HCT116 (cell line): ENCODE measurements around the gene LAIR1. TPM values are rescaled to one million over a fixed set of nuclear protein-coding genes. Genes with fewer than 3 reads are reported as not detected.

Experiments used
- ATAC-seq: fragments of 200-7000 bp; cut with Tn5 transposase; 2 replicates; pipeline ENCODE4 v1.9.1; 2020; ENCODE audit warnings: mild to moderate bottlenecking, moderate library complexity
- BruUV-seq: library from RNA; stranded (reverse); fragments of 400-500 nt; replicated peaks from 2 replicates; lab custom pipeline; 2021; lab: Mats Ljungman, UMichigan
- CTCF ChIA-PET: fragments of 300-600 bp; sonication (Branson Sonifier 250); formaldehyde crosslinking; loops from one replicate; lab custom pipeline; 2021; ENCODE audit warnings: antibody characterized with exemption; lab: Charles Lee
- POLR2A ChIA-PET: fragments of 300-600, 350-600 bp; sonication (Branson Sonifier 250); formaldehyde crosslinking; loops from one replicate; lab custom pipeline; 2021; ENCODE audit warnings: antibody characterized with exemption; lab: Charles Lee
- RAD21 ChIA-PET, 2 experiments: fragments of 300-600 bp; sonication (Branson Sonifier 250); formaldehyde crosslinking; loops; one replicate each; lab custom pipeline; 2023; ENCODE audit warnings: low total read pairs in 2 of 2; ENCODE audit not compliant: uncharacterized antibody in 2 of 2, unreplicated experiment in 2 of 2, low non-redundant PET in 1 of 2; lab: Charles Lee
- DNase-seq: peaks from one replicate; pipeline ENCODE4 v3.0.0-alpha.2; 2010; ENCODE audit warnings: low read depth, low spot score
- H2AFZ ChIP-seq: fragments of 200-600 bp; shearing (Covaris generic), sonication (generic); 2 replicates; pipeline ENCODE4 v1.6.1; 2017; ENCODE audit warnings: low read depth, mixed run types, mixed read lengths, antibody characterized with exemption, low read length; ENCODE audit not compliant: poor library complexity, severe bottlenecking
- H3K27ac ChIP-seq: 2 replicates; pipeline ENCODE4 v1.5.1; 2012; ENCODE audit warnings: low read depth, low read length
- H3K27me3 ChIP-seq: fragments of 200-600 bp; sonication (generic); 2 replicates; pipeline ENCODE4 v1.6.1; 2016; ENCODE audit warnings: mixed run types, low read length, mixed read lengths; ENCODE audit not compliant: insufficient read depth
- H3K36me3 ChIP-seq, 2 experiments: fragments of 200-500 bp in 1 of 2; fragments of 200-600 bp in 1 of 2; sonication (Bioruptor generic) in 1 of 2; sonication (generic) in 1 of 2; 2 replicates each; pipeline versions ENCODE4 v1.5.1 to v1.6.1; 2014 to 2016; ENCODE audit warnings: low read length in 2 of 2, inconsistent platforms in 1 of 2, mixed read lengths in 1 of 2, mixed run types in 1 of 2; ENCODE audit not compliant: insufficient read depth in 2 of 2, control insufficient read depth in 1 of 2
- H3K4me1 ChIP-seq, 2 experiments: fragments of 200-600 bp in 1 of 2; sonication (generic) in 1 of 2; 2 replicates each; pipeline versions ENCODE4 v1.5.1 to v1.6.1; 2012 to 2017; ENCODE audit warnings: low read length in 2 of 2, inconsistent platforms in 1 of 2, mild to moderate bottlenecking in 1 of 2, mixed read lengths in 1 of 2, mixed run types in 1 of 2, moderate library complexity in 1 of 2; ENCODE audit not compliant: insufficient read depth in 2 of 2, control insufficient read depth in 1 of 2
- H3K4me2 ChIP-seq: fragments of 200-600 bp; sonication (generic); 2 replicates; pipeline ENCODE4 v1.6.1; 2017; ENCODE audit warnings: mixed run types, low read length, mixed read lengths
- H3K4me3 ChIP-seq, 2 experiments: fragments of 200-600 bp in 1 of 2; sonication (generic) in 1 of 2; replicated peaks in 1 of 2; 2 replicates each; pipeline ENCODE4 v1.5.1; 2011 to 2016; ENCODE audit warnings: low read length in 2 of 2, control low read depth in 1 of 2, low read depth in 1 of 2, mild to moderate bottlenecking in 1 of 2, mixed read lengths in 1 of 2, mixed run types in 1 of 2
- H3K79me2 ChIP-seq: fragments of 200-600 bp; sonication (generic); 2 replicates; pipeline ENCODE4 v1.6.1; 2017; ENCODE audit warnings: mild to moderate bottlenecking, mixed run types, low read length, moderate library complexity, mixed read lengths; ENCODE audit not compliant: insufficient read depth
- H3K9ac ChIP-seq: fragments of 200-600 bp; sonication (generic); 2 replicates; pipeline ENCODE4 v1.6.1; 2016; ENCODE audit warnings: low read length, mixed read lengths
- H3K9me2 ChIP-seq: fragments of 200-600 bp; sonication (generic), shearing (Covaris generic); 2 replicates; pipeline ENCODE4 v1.6.1; 2017; ENCODE audit warnings: mixed run types, mild to moderate bottlenecking, moderate library complexity; ENCODE audit not compliant: insufficient read depth
- H3K9me3 ChIP-seq, 2 experiments: fragments of 200-500 bp in 1 of 2; fragments of 200-600 bp in 1 of 2; sonication (Bioruptor generic) in 1 of 2; sonication (generic) in 1 of 2; 2 replicates each; pipeline ENCODE4 v1.6.1; 2014 to 2017; ENCODE audit warnings: low read length in 2 of 2, mixed read lengths in 2 of 2, inconsistent platforms in 1 of 2, low read depth in 1 of 2, mild to moderate bottlenecking in 1 of 2, mixed run types in 1 of 2, moderate library complexity in 1 of 2; ENCODE audit not compliant: control insufficient read depth in 1 of 2, insufficient read depth in 1 of 2
- H4K20me1 ChIP-seq: fragments of 200-600 bp; sonication (generic), shearing (Covaris generic); 2 replicates; pipeline ENCODE4 v1.6.1; 2017; ENCODE audit warnings: mixed run types, mild to moderate bottlenecking, moderate library complexity; ENCODE audit not compliant: insufficient read depth
- ATF3 ChIP-seq: IDR thresholded peaks from 2 replicates; pipeline ENCODE4 v1.6.1; 2012
- EZH2 ChIP-seq: fragments of 200-600 bp; sonication (generic); IDR thresholded peaks from 2 replicates; pipeline ENCODE4 v1.6.1; 2017; ENCODE audit warnings: antibody characterized with exemption, mixed run types
- FOSL1 ChIP-seq: IDR thresholded peaks from 2 replicates; pipeline ENCODE4 v1.6.1; 2012; ENCODE audit warnings: low read depth
- RAD21 ChIP-seq: IDR thresholded peaks from 2 replicates; pipeline ENCODE4 v1.6.1; 2012; ENCODE audit warnings: low read depth, mild to moderate bottlenecking
- SP1 ChIP-seq: IDR thresholded peaks from 2 replicates; pipeline ENCODE4 v1.6.1; 2012; ENCODE audit warnings: low read depth
- SRF ChIP-seq: IDR thresholded peaks from 2 replicates; pipeline ENCODE4 v1.6.1; 2012; ENCODE audit warnings: low read depth
- YY1 ChIP-seq: IDR thresholded peaks from 2 replicates; pipeline ENCODE4 v1.6.1; 2011; ENCODE audit warnings: low read length, low read depth, moderate library complexity, mild to moderate bottlenecking; ENCODE audit not compliant: insufficient replicate concordance; ENCODE audit errors: extremely low read depth
- ZBTB33 ChIP-seq: IDR thresholded peaks from 2 replicates; pipeline ENCODE4 v1.6.1; 2011; ENCODE audit warnings: mild to moderate bottlenecking, low read length, moderate library complexity; ENCODE audit not compliant: insufficient replicate concordance; ENCODE audit errors: extremely low read depth
- intact Hi-C: fragments of 100-400 bp; cut with micrococcal nuclease; formaldehyde crosslinking; loops from 2 replicates; pipeline ENCODE4 v1.10.0; 2022
- total RNA-seq: library from RNA; stranded (reverse); gene quantifications from one replicate; pipeline ENCODE4 v1.2.1, GENCODE V29; 2021; ENCODE audit not compliant: unreplicated experiment

LAIR1 gene
- total RNA-seq, 1 experiment from 2014 or later: 0.89 TPM

GRCh38 chr19:54387991-54388801, 23.5 kb upstream of the LAIR1 start:
- CTCF ChIA-PET: no interaction called here

More at GRCh38 chr19:54387991-54388801, 23.5 kb upstream of the LAIR1 start:
- Histone ChIP-seq H4K20me1 (no peaks in the 10 kb centered on the region), H3K9me2 (no peaks in the 10 kb centered on the region), H3K4me3 (peak overlapping the region in 1 of 2 experiments; percentile 21; a peak in 2 of 4 replicates), H3K79me2 (no peaks in the 10 kb centered on the region), H3K27me3 (peaks cover 12% of the 10 kb centered on the region; the same call in 1 of the 2 replicates), H3K4me2 (peak overlapping the region; percentile 55), H2AFZ (no peak overlapping the region), H3K27ac (no peak overlapping the region), H3K9me3 (no peaks in the 10 kb centered on the region), H3K36me3 (no peaks in the 10 kb centered on the region), H3K4me1 (peaks cover 7 to 14% of the 10 kb centered on the region in 2 experiments; a peak in 3 of 4 replicates), H3K9ac (no peak overlapping the region)
- DNase-seq (no peak), ATAC-seq (no peak; the same call in 1 of the 2 replicates)
- ChIA-PET RAD21 (interaction anchor here in 1 of 2 experiments (0.5 kb wide), 1 partner anchor 36 kb away, joined by 4 read pairs; no protein-coding TSS in a partner anchor), POLR2A (no interaction called here)
- no TSS peak for BruUV-seq
- intact Hi-C loops: no loop called here
- no peak for TF ChIP-seq YY1
- TF ChIP-seq SRF: no peak
- no peak for TF ChIP-seq EZH2
- no peak for TF ChIP-seq FOSL1
- TF ChIP-seq SP1: no peak
- TF ChIP-seq ZBTB33: no peak
- TF ChIP-seq RAD21: no peak
- TF ChIP-seq ATF3: no peak
